ENCODE data around the gene ONECUT2.

The ONECUT2 gene

GRCh38 chr18:57410749-57411148 lies 24.4 kb upstream of the ONECUT2 start:
- no peak for DNase-seq (ENCODE audit: extremely low read depth, low read depth)

GRCh38 chr18:57416542-57416941 lies 18.6 kb upstream of the ONECUT2 start:
- no peak for DNase-seq (ENCODE audit: extremely low read depth, low read depth)
- no peak for TF ChIP-seq CTCF (IDR thresholded peaks at IDR 0.05; ENCODE audit: low read depth, low read length)

More at GRCh38 chr18:57410749-57411148, 24.4 kb upstream of the ONECUT2 start:
- no peak for TF ChIP-seq CTCF (IDR thresholded peaks at IDR 0.05; ENCODE audit: low read depth, low read length)

- DNase-seq (ENCODE audit: extremely low read depth, low read depth) = no peak
- no peak for TF ChIP-seq CTCF (IDR thresholded peaks at IDR 0.05; ENCODE audit: low read depth, low read length)
These were observed 12.8 kb upstream of the ONECUT2 start for GRCh38 chr18:57422313-57422872.

GRCh38 chr18:57423821-57424220 lies 11.4 kb upstream of the ONECUT2 start:
- no peak for TF ChIP-seq CTCF (IDR thresholded peaks at IDR 0.05; ENCODE audit: low read depth, low read length)
- no peak for DNase-seq (ENCODE audit: extremely low read depth, low read depth)

- TF ChIP-seq CTCF (IDR thresholded peaks at IDR 0.05; ENCODE audit: low read depth, low read length) = no peak
- DNase-seq (ENCODE audit: extremely low read depth, low read depth) = no peak
These were observed 10.1 kb upstream of the ONECUT2 start for GRCh38 chr18:57425096-57425495.

GRCh38 chr18:57426187-57426586 lies 9.0 kb upstream of the ONECUT2 start:
- no peak for TF ChIP-seq CTCF (IDR thresholded peaks at IDR 0.05; ENCODE audit: low read depth, low read length)
- DNase-seq (ENCODE audit: extremely low read depth, low read depth) = no peak

GRCh38 chr18:57427429-57428201 lies 7.6 kb upstream of the ONECUT2 start:
- TF ChIP-seq CTCF (IDR thresholded peaks at IDR 0.05; ENCODE audit: low read depth, low read length) = no peak
- DNase-seq (ENCODE audit: extremely low read depth, low read depth) = no peak

All from AG09319 (cell line).